Fibroblast of villous mesenchyme (primary cell): Measurements from ENCODE around the gene TNRC18. TPM values are rescaled to one million over a fixed set of nuclear protein-coding genes. Genes with fewer than 3 reads are reported as not detected.

Source experiments
- DNase-seq: peaks from one replicate; pipeline ENCODE4 v3.0.0-alpha.2; 2010; ENCODE audit warnings: low read depth
- H3K4me3 ChIP-seq: 2 replicates; pipeline ENCODE4 v1.5.1; 2011; ENCODE audit warnings: low read depth, mild to moderate bottlenecking, low read length
- CTCF ChIP-seq: IDR thresholded peaks from 2 replicates; pipeline ENCODE4 v1.5.1; 2012; ENCODE audit warnings: low read depth, mild to moderate bottlenecking, low read length; ENCODE audit not compliant: insufficient read depth
- total RNA-seq: library from RNA; depleted of rRNA; stranded (reverse); fragments of >200 nt; gene quantifications from 2 replicates; pipeline ENCODE4 v1.2.3, GENCODE V29; 2012

The TNRC18 gene
- total RNA-seq, 1 donor: 54.4 TPM

GRCh38 chr7:5359344-5359743, 64.3 kb downstream of the TNRC18 start:
- no peak for TF ChIP-seq CTCF
- no peak for DNase-seq
- H3K4me3 ChIP-seq: no peak overlapping the region

- DNase-seq: no peak
- no peak for TF ChIP-seq CTCF
- H3K4me3 ChIP-seq: no peak overlapping the region
These were observed 65.7 kb downstream of the TNRC18 start for GRCh38 chr7:5357951-5358350.

GRCh38 chr7:5356751-5357119, 66.9 kb downstream of the TNRC18 start:
- no peak for TF ChIP-seq CTCF
- no peak for DNase-seq

DNA sequence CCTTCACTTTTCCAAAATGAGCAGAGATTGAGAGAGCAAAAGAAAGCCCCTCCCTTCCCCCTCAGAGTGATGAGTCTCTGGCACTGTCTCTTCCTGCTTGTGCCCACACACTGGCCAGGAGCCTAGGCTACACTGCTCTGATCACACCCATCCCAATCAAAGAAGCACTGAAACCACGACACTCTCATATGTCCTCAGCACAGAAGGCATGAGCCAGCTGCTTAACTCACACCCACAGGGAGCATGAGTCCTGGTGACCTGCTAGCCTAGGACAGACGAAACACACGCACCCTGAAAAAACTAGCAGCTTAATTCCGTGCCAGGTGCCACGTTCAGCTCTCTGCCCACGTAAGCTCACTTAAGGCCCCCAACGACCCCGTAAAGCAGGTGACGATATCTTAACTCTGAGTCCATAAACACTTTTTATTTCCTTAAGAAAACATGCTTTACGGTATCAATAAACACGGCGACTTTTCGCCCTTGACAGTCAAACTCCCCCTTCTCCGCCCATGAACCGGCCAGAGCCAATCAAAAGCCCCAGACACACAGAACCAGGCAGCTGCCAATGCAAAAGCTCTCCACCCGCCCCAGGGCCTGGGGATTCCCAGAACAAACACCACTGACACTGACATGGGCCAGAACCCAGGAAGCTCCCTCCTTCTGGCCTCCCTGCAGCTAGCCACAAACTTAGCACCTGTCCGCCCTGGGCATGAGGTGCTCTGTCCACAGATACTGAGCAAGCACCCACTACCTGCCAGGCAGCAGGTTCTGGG, 69.0 kb downstream of the TNRC18 start:
- peak; percentile 79 for DNase-seq
- H3K4me3 ChIP-seq: no peak overlapping the region
- no peak for TF ChIP-seq CTCF

More at GRCh38 chr7:5356751-5357119, 66.9 kb downstream of the TNRC18 start:
- H3K4me3 ChIP-seq: no peak overlapping the region

- TF ChIP-seq CTCF: no peak
- no peak overlapping the region for H3K4me3 ChIP-seq
- DNase-seq: no peak
These were observed 71.1 kb downstream of the TNRC18 start for GRCh38 chr7:5352440-5353010.

DNA sequence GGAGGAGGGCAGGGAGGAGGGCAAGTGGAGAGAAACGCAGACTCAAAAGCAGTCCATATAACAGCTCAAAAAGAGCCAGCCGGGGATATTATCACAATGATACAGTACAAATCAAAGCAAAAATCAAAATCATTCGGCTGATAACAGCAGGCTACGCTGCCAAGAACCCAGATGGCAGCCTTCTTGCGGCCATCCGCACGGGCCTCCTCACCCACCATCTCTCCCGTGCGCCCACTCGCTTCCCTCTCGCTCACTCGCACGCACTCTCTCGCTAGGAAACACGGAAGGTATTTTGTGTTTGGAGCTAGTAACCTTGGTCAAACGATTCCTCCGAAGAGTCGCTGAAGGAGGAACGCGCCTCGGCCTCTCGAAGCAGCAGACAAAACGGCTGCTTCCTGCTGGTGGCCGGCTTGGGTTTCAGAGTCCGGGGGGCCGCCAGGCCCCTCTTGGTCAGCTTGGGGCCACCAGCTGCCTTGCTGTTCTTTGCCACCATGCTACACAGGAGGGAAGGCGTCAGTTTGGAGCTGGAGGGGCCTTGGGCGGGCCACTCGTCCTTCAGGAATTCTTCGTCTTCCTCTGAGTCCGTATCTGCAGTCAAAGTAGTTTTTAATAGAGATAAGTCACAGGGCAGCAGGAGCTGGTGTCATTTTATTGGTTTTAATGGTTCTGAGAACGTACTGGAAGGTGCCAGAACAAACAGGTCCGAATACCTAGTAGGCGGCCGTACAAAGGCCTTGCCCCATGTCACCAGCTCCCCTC, 71.9 kb downstream of the TNRC18 start:
- no peak for TF ChIP-seq CTCF
- DNase-seq: no peak
- no peak overlapping the region for H3K4me3 ChIP-seq
